Common myeloid progenitor, CD34-positive (primary cell): Measurements from ENCODE around the gene NR6A1.

ENCODE experiments used
- CTCF ChIA-PET: fragments of 350-600 bp; sonication (Branson Sonifier 250); formaldehyde crosslinking; loops from one replicate; lab custom pipeline; 2021; ENCODE audit warnings: antibody characterized with exemption; lab: Charles Lee
- POLR2A ChIA-PET: fragments of 350-600 bp; sonication (Branson Sonifier 250); formaldehyde crosslinking; loops from one replicate; lab custom pipeline; 2021; ENCODE audit warnings: antibody characterized with exemption; lab: Charles Lee
- DNase-seq, 3 donors: peaks; one replicate each; pipeline versions ENCODE4 v3.0.0 to v3.0.0-alpha.2; 2013
- H3K27ac ChIP-seq, 2 experiments: 1 replicate in 1 of 2; 2 replicates in 1 of 2; pipeline ENCODE4 v1.7.0; 2013; ENCODE audit warnings: inconsistent platforms in 2 of 2, low read length in 2 of 2, mild to moderate bottlenecking in 2 of 2, low read depth in 1 of 2, moderate library complexity in 1 of 2; ENCODE audit not compliant: severe bottlenecking in 2 of 2, insufficient read depth in 1 of 2, poor library complexity in 1 of 2
- H3K27me3 ChIP-seq, 5 experiments: replicated peaks in 2 of 5; 1 replicate in 3 of 5; 2 replicates in 2 of 5; pipeline versions ENCODE4 v1.6.1 to v1.7.0; 2013; ENCODE audit warnings: low read length in 4 of 5, mild to moderate bottlenecking in 2 of 5, moderate library complexity in 2 of 5, inconsistent platforms in 1 of 5; ENCODE audit not compliant: insufficient read depth in 5 of 5, control insufficient read depth in 4 of 5
- H3K36me3 ChIP-seq, 4 experiments: 1 replicate in 2 of 4; 2 replicates in 2 of 4; pipeline versions ENCODE4 v1.6.1 to v1.7.0; 2013; ENCODE audit warnings: low read length in 3 of 4, control low read depth in 1 of 4, mild to moderate bottlenecking in 1 of 4; ENCODE audit not compliant: control insufficient read depth in 4 of 4, insufficient read depth in 4 of 4
- H3K4me1 ChIP-seq, 4 experiments: 1 replicate in 3 of 4; 2 replicates in 1 of 4; pipeline versions ENCODE4 v1.6.1 to v1.7.1; 2013; ENCODE audit warnings: low read length in 3 of 4, mild to moderate bottlenecking in 3 of 4, control low read depth in 1 of 4, inconsistent platforms in 1 of 4, moderate library complexity in 1 of 4; ENCODE audit not compliant: control insufficient read depth in 4 of 4, insufficient read depth in 4 of 4; ENCODE audit errors: control extremely low read depth in 1 of 4
- H3K4me3 ChIP-seq, 7 experiments: 1 replicate in 4 of 7; 2 replicates in 3 of 7; pipeline versions ENCODE4 v1.5.1 to v1.7.0; 2013; ENCODE audit warnings: mild to moderate bottlenecking in 7 of 7, low read length in 6 of 7, moderate library complexity in 6 of 7, inconsistent platforms in 2 of 7, low read depth in 2 of 7, control low read depth in 1 of 7; ENCODE audit not compliant: insufficient read depth in 4 of 7, control insufficient read depth in 1 of 7; ENCODE audit errors: extremely low read depth in 1 of 7
- H3K9me3 ChIP-seq, 5 experiments: 1 replicate in 4 of 5; 2 replicates in 1 of 5; pipeline versions ENCODE4 v1.6.1 to v1.7.1; 2013; ENCODE audit warnings: low read length in 4 of 5, mild to moderate bottlenecking in 2 of 5, inconsistent platforms in 1 of 5, low read depth in 1 of 5, moderate library complexity in 1 of 5; ENCODE audit not compliant: control insufficient read depth in 4 of 5, insufficient read depth in 2 of 5; ENCODE audit errors: control extremely low read depth in 1 of 5
- WGBS: methylation state at CpG from one replicate; pipeline ENCODE4 v1.1.5; 2013; ENCODE audit not compliant: insufficient coverage; 5-methylcytosine and 5-hydroxymethylcytosine counted together

The NR6A1 gene

GRCh38 chr9:124803911-124804310 is 32.8 kb upstream of the NR6A1 start:
- ChIA-PET POLR2A (no interaction called here), CTCF (interaction anchor here (1.3 kb wide), 1 partner anchor 15 kb away, joined by 3 read pairs; no protein-coding TSS in a partner anchor)
- H3K27me3 ChIP-seq: no peaks in the 10 kb centered on the region
- 76% methylated on average over 2 of the region's 8 CpGs for WGBS
- no peaks in the 10 kb centered on the region for H3K9me3 ChIP-seq
- H3K4me1 ChIP-seq: peaks cover 0 to 26% (median 9%) of the 10 kb centered on the region in 4 experiments
- H3K27ac ChIP-seq: no peak overlapping the region
- DNase-seq: no peak
- no peak overlapping the region for H3K4me3 ChIP-seq
- H3K36me3 ChIP-seq: no peaks in the 10 kb centered on the region

- ChIA-PET POLR2A (no interaction called here), CTCF (interaction anchor here (0.8 to 10.3 kb wide), 3 partner anchors 9 to 26 kb away, joined by 3 to 83 read pairs (median 3); partner anchors contain the start of gene OLFML2A)
- DNase-seq: no peak
- 50% methylated on average over 2 of the region's 3 CpGs for WGBS
- Histone ChIP-seq H3K27ac (no peak overlapping the region), H3K27me3 (no peaks in the 10 kb centered on the region), H3K9me3 (no peaks in the 10 kb centered on the region), H3K4me3 (no peak overlapping the region), H3K36me3 (no peaks in the 10 kb centered on the region), H3K4me1 (peaks cover 0 to 33% (median 13%) of the 10 kb centered on the region in 4 experiments)
Measured at GRCh38 chr9:124802426-124802825, 31.3 kb upstream of the NR6A1 start.

- Histone ChIP-seq H3K27ac (no peak overlapping the region), H3K4me3 (no peak overlapping the region), H3K4me1 (peaks cover 0 to 43% (median 20%) of the 10 kb centered on the region in 4 experiments), H3K36me3 (no peaks in the 10 kb centered on the region), H3K9me3 (no peaks in the 10 kb centered on the region), H3K27me3 (no peaks in the 10 kb centered on the region)
- ChIA-PET POLR2A (interaction anchor here (1.0 kb wide), 1 partner anchor 30 kb away, joined by 3 read pairs; the partner anchor contains the start of gene NR6A1), CTCF (interaction anchor here (1.5 to 10.3 kb wide), 3 partner anchors 25 to 51 kb away, joined by 7 to 83 read pairs (median 19); partner anchors contain the start of genes OLFML2A and WDR38)
- no peak for DNase-seq
- 100% methylated on average over 3 of the region's 6 CpGs for WGBS
Measured at GRCh38 chr9:124801356-124801755, 30.2 kb upstream of the NR6A1 start.

- POLR2A ChIA-PET: interaction anchor here (1.0 kb wide), 1 partner anchor 29 kb away, joined by 3 read pairs; the partner anchor contains the start of gene NR6A1
- CTCF ChIA-PET: interaction anchor here (0.7 to 10.3 kb wide), 6 partner anchors 11 to 56 kb away, joined by 3 to 83 read pairs (median 6); partner anchors contain the start of genes OLFML2A and WDR38
- Histone ChIP-seq H3K9me3 (no peaks in the 10 kb centered on the region), H3K36me3 (no peaks in the 10 kb centered on the region), H3K4me1 (peaks cover 0 to 51% (median 27%) of the 10 kb centered on the region in 4 experiments), H3K27me3 (no peaks in the 10 kb centered on the region), H3K27ac (no peak overlapping the region), H3K4me3 (peak overlapping the region in 2 of 7 experiments; percentile 8 to 58)
- WGBS: 15% methylated on average over 10 of the region's 15 CpGs
- peak; percentile 55 to 79 (median 64) for DNase-seq
Measured at GRCh38 chr9:124800306-124801259, 29.5 kb upstream of the NR6A1 start.

- CTCF ChIA-PET: interaction anchor here (1.3 to 10.3 kb wide), 4 partner anchors 10 to 53 kb away, joined by 3 to 83 read pairs (median 12); partner anchors contain the start of genes OLFML2A and WDR38
- POLR2A ChIA-PET: no interaction called here
- WGBS: 95% methylated on average over 12 of the region's 13 CpGs
- Histone ChIP-seq H3K9me3 (no peaks in the 10 kb centered on the region), H3K27me3 (no peaks in the 10 kb centered on the region), H3K27ac (no peak overlapping the region), H3K4me3 (no peak overlapping the region), H3K36me3 (no peaks in the 10 kb centered on the region), H3K4me1 (peaks cover 0 to 60% (median 36%) of the 10 kb centered on the region in 4 experiments)
- DNase-seq: no peak
Measured at GRCh38 chr9:124799274-124800006, 28.3 kb upstream of the NR6A1 start.

- Histone ChIP-seq H3K27me3 (no peaks in the 10 kb centered on the region), H3K4me3 (no peak overlapping the region), H3K36me3 (no peaks in the 10 kb centered on the region), H3K9me3 (no peaks in the 10 kb centered on the region), H3K27ac (no peak overlapping the region), H3K4me1 (peaks cover 0 to 65% (median 38%) of the 10 kb centered on the region in 4 experiments)
- DNase-seq: no peak
- 99% methylated on average over 7 of the region's 10 CpGs for WGBS
- ChIA-PET CTCF (interaction anchor here (0.9 to 10.3 kb wide), 5 partner anchors 14 to 58 kb away, joined by 3 to 83 read pairs (median 6); partner anchors contain the start of genes OLFML2A and WDR38), POLR2A (no interaction called here)
Measured at GRCh38 chr9:124797343-124798103, 26.4 kb upstream of the NR6A1 start.
